GF-D8 (cell line): ENCODE results near the gene TMEM175.
"Not testable (repeated sequence)": the region's sequence is repeated elsewhere in the genome, so short reads cannot be mapped to it uniquely, and the experiment has no call there.

ENCODE experiments used
- DNase-seq: peaks from one replicate; lab custom pipeline; 2025; lab: John Stamatoyannopoulos, UW

TMEM175 gene

GRCh38 chr4:917466-917865 is 14.8 kb upstream of the TMEM175 start:
- DNase-seq = no peak

GRCh38 chr4:917992-918391 is 14.3 kb upstream of the TMEM175 start:
- DNase-seq = no peak

- not testable (repeated sequence) for DNase-seq
Measured at GRCh38 chr4:918591-918990, 13.7 kb upstream of the TMEM175 start.

GRCh38 chr4:919004-919680 is 13.1 kb upstream of the TMEM175 start:
- DNase-seq = not testable (repeated sequence)

- DNase-seq = no peak
Measured at GRCh38 chr4:921830-922331, 10.4 kb upstream of the TMEM175 start.

- no peak for DNase-seq
Measured at GRCh38 chr4:924107-925096, 7.9 kb upstream of the TMEM175 start.

GRCh38 chr4:925171-925570 is 7.1 kb upstream of the TMEM175 start:
- DNase-seq = no peak

GRCh38 chr4:925771-926500 is 6.3 kb upstream of the TMEM175 start:
- DNase-seq = no peak

GRCh38 chr4:926538-926937 is 5.7 kb upstream of the TMEM175 start:
- no peak for DNase-seq

- not testable (repeated sequence) for DNase-seq
Measured at GRCh38 chr4:927566-927965, 4.7 kb upstream of the TMEM175 start.

GRCh38 chr4:929096-929765 is 3.0 kb upstream of the TMEM175 start:
- no peak for DNase-seq

- DNase-seq = peak; percentile 81
Measured at GRCh38 chr4:930028-930551, 2.2 kb upstream of the TMEM175 start.

- no peak for DNase-seq
Measured at GRCh38 chr4:930827-931193, 1.4 kb upstream of the TMEM175 start.

- DNase-seq = no peak
Measured at GRCh38 chr4:931194-931959, 883 bp upstream of the TMEM175 start.

GRCh38 chr4:932713-933070 is 432 bp downstream of the TMEM175 start:
- DNase-seq = no peak

- DNase-seq = not testable (repeated sequence)
Measured at GRCh38 chr4:939508-939907, 7.2 kb downstream of the TMEM175 start.

- DNase-seq = no peak
Measured at GRCh38 chr4:945274-946102, 13.2 kb downstream of the TMEM175 start.

GRCh38 chr4:946103-946450 is 13.8 kb downstream of the TMEM175 start:
- no peak for DNase-seq

GRCh38 chr4:946517-947471 is 14.5 kb downstream of the TMEM175 start:
- DNase-seq = no peak
